Mesodermal cell (in vitro differentiated cells): ENCODE measurements around the gene LTN1.
A peak's percentile ranks its signal among the peaks of the same experiment; 100 is the strongest.

Source experiments
- H3K27ac ChIP-seq: 2 replicates; pipeline ENCODE4 v1.7.0; 2013; ENCODE audit warnings: mild to moderate bottlenecking, low read depth, low read length, moderate library complexity; ENCODE audit not compliant: severe bottlenecking
- H3K36me3 ChIP-seq: 2 replicates; pipeline ENCODE4 v1.7.1; 2013; ENCODE audit warnings: mild to moderate bottlenecking, low read length, moderate library complexity; ENCODE audit not compliant: control insufficient read depth, insufficient read depth
- H3K4me1 ChIP-seq: one replicate; pipeline ENCODE4 v1.7.1; 2013; ENCODE audit warnings: mild to moderate bottlenecking, low read length; ENCODE audit not compliant: insufficient read depth, control insufficient read depth, poor library complexity, severe bottlenecking
- H3K4me3 ChIP-seq: 2 replicates; pipeline ENCODE4 v1.7.0; 2013; ENCODE audit warnings: low read length, control low read depth, mild to moderate bottlenecking; ENCODE audit not compliant: insufficient read depth, poor library complexity, severe bottlenecking; ENCODE audit errors: extremely low read depth
- H3K9me3 ChIP-seq: 2 replicates; pipeline ENCODE4 v1.7.1; 2013; ENCODE audit warnings: mild to moderate bottlenecking, low read length, moderate library complexity; ENCODE audit not compliant: control insufficient read depth
- WGBS, 2 experiments: methylation state at CpG; one replicate each; pipeline ENCODE4 v1.1.5; 2013; ENCODE audit warnings: missing lambda C conversion rate in 2 of 2; ENCODE audit not compliant: insufficient coverage in 2 of 2; 5-methylcytosine and 5-hydroxymethylcytosine counted together

Gene LTN1

DNA sequence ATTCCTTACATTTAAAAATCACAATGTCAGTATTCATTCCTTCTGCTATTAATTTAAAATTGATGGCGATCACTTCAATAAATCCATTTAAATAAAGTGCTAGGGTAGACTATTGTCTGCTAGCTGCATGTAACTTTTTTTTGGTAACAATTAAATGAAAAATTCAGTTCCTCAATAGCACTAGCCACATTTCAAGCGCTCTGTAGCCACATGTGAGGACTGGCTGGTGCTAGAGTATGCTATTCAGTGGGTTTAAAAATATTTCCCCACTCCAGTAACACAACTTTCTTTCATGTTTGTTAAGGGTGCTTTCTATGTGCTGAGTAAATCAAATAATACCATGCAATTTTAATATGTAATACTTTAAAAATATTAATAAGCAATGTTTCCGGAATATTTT is 108.2 kb downstream of the LTN1 start:
- H3K36me3 ChIP-seq = peaks cover 8% of the 10 kb centered on the region
- H3K27ac ChIP-seq = peak overlapping the region; percentile 94
- peak overlapping the region; percentile 58 for H3K4me3 ChIP-seq
- H3K4me1 ChIP-seq = no peaks in the 10 kb centered on the region
- WGBS, 2 experiments = no CpG with 5 or more reads among the region's 3 CpGs
- H3K9me3 ChIP-seq = no peaks in the 10 kb centered on the region

DNA sequence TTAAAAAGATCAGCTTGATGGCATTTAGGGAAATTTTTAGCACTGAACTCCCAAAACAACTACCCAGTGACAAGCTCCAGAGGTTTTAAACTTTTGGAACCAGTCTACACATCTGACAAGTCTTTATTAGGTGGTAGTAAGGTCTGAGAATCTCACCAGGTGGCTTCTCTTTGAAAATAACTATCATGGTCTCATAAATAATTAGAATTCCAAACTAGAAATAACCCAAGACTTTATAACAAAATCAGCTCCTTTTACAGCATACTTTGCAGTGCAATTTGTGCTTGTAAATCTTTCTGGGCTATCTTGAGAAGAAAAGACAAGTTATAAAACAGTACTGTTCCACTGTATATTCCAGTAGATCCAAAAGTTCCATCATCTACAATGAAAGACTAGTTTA is 108.7 kb downstream of the LTN1 start:
- no peaks in the 10 kb centered on the region for H3K9me3 ChIP-seq
- no peaks in the 10 kb centered on the region for H3K4me1 ChIP-seq
- H3K36me3 ChIP-seq = peaks cover 8% of the 10 kb centered on the region
- peak overlapping the region; percentile 94 for H3K27ac ChIP-seq
- peak overlapping the region; percentile 58 for H3K4me3 ChIP-seq

DNA sequence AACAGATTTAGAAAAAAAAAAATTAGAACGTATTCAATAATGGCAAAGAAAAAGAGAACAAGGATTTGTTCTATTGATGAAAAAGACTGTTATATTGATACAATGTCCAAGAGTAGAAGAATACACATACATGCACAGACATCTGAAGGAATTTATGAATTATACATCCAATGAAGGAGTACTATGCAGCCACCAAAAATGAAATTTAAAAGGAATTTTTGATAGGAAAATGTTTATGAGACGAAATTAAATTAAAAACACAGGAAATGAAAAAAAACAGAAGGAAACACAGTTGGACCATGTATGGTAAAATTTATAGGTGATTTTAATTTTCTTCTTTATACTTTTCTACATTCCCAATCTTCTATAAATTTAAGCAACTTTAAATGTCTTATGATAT is 110.3 kb downstream of the LTN1 start:
- no peaks in the 10 kb centered on the region for H3K9me3 ChIP-seq
- H3K4me3 ChIP-seq = no peak overlapping the region
- WGBS, 2 experiments = no CpG with 5 or more reads among the region's 2 CpGs
- no peak overlapping the region for H3K27ac ChIP-seq
- peaks cover 8% of the 10 kb centered on the region for H3K36me3 ChIP-seq
- H3K4me1 ChIP-seq = no peaks in the 10 kb centered on the region
